ENCODE measurements around the gene RPL29. TPM values are rescaled to one million over a fixed set of nuclear protein-coding genes. Genes with fewer than 3 reads are reported as not detected.

RPL29 gene
- total and polyA plus RNA-seq, 2 of the 8 experiments (the other 6 are each of a cell fraction or from before 2014, with no cell fraction given): 1,467 to 2,660 TPM

DNA sequence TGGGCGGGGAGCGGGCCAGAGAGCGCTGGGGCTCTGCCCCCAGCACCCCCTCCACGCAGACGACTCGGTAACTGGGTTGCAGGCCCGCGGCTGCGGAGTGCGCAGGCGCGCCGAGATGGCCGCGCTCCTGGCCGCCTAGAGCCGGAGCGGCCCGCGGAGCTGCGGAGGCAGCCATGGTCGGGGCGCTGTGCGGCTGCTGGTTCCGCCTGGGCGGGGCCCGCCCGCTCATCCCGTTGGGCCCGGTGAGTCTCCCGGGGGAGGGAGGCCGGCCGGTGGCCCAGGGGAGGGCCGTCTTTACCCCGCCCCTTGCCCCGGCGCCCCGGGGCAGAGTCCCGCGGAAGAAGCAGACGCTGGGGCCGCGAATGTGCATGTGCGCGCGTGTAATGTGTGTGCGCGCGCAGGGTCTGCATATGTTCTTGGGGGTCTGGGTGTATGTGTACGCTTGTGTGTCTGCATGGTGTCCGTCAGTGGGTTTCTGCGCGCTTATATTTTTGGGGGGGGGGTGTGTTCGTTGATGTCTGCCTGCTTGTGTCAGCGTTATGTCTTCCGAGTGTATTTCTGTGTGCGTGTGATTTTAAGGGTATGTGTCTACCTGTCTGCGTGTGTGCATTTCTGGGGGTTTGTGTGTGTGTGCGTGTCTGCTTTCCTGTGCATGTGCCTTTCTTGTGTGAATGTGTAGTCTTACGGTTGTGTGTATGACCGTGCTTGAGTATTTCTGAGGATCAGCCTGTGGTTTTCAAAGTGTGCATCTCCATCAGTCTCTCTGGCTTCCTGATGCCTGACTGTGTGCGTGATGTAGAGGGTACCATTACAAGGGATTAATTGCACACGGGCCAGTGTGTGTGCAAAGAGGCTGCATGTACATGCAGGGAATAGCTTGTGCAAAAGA is 20.5 kb downstream of the RPL29 start, which contains the start of gene ABHD14A (continued):
- TF ChIP-seq, protein P1, sequence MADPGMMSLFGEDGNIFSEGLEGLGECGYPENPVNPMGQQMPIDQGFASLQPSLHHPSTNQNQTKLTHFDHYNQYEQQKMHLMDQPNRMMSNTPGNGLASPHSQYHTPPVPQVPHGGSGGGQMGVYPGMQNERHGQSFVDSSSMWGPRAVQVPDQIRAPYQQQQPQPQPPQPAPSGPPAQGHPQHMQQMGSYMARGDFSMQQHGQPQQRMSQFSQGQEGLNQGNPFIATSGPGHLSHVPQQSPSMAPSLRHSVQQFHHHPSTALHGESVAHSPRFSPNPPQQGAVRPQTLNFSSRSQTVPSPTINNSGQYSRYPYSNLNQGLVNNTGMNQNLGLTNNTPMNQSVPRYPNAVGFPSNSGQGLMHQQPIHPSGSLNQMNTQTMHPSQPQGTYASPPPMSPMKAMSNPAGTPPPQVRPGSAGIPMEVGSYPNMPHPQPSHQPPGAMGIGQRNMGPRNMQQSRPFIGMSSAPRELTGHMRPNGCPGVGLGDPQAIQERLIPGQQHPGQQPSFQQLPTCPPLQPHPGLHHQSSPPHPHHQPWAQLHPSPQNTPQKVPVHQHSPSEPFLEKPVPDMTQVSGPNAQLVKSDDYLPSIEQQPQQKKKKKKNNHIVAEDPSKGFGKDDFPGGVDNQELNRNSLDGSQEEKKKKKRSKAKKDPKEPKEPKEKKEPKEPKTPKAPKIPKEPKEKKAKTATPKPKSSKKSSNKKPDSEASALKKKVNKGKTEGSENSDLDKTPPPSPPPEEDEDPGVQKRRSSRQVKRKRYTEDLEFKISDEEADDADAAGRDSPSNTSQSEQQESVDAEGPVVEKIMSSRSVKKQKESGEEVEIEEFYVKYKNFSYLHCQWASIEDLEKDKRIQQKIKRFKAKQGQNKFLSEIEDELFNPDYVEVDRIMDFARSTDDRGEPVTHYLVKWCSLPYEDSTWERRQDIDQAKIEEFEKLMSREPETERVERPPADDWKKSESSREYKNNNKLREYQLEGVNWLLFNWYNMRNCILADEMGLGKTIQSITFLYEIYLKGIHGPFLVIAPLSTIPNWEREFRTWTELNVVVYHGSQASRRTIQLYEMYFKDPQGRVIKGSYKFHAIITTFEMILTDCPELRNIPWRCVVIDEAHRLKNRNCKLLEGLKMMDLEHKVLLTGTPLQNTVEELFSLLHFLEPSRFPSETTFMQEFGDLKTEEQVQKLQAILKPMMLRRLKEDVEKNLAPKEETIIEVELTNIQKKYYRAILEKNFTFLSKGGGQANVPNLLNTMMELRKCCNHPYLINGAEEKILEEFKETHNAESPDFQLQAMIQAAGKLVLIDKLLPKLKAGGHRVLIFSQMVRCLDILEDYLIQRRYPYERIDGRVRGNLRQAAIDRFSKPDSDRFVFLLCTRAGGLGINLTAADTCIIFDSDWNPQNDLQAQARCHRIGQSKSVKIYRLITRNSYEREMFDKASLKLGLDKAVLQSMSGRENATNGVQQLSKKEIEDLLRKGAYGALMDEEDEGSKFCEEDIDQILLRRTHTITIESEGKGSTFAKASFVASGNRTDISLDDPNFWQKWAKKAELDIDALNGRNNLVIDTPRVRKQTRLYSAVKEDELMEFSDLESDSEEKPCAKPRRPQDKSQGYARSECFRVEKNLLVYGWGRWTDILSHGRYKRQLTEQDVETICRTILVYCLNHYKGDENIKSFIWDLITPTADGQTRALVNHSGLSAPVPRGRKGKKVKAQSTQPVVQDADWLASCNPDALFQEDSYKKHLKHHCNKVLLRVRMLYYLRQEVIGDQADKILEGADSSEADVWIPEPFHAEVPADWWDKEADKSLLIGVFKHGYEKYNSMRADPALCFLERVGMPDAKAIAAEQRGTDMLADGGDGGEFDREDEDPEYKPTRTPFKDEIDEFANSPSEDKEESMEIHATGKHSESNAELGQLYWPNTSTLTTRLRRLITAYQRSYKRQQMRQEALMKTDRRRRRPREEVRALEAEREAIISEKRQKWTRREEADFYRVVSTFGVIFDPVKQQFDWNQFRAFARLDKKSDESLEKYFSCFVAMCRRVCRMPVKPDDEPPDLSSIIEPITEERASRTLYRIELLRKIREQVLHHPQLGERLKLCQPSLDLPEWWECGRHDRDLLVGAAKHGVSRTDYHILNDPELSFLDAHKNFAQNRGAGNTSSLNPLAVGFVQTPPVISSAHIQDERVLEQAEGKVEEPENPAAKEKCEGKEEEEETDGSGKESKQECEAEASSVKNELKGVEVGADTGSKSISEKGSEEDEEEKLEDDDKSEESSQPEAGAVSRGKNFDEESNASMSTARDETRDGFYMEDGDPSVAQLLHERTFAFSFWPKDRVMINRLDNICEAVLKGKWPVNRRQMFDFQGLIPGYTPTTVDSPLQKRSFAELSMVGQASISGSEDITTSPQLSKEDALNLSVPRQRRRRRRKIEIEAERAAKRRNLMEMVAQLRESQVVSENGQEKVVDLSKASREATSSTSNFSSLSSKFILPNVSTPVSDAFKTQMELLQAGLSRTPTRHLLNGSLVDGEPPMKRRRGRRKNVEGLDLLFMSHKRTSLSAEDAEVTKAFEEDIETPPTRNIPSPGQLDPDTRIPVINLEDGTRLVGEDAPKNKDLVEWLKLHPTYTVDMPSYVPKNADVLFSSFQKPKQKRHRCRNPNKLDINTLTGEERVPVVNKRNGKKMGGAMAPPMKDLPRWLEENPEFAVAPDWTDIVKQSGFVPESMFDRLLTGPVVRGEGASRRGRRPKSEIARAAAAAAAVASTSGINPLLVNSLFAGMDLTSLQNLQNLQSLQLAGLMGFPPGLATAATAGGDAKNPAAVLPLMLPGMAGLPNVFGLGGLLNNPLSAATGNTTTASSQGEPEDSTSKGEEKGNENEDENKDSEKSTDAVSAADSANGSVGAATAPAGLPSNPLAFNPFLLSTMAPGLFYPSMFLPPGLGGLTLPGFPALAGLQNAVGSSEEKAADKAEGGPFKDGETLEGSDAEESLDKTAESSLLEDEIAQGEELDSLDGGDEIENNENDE (IDR thresholded peaks at IDR 0.05; ENCODE audit: insufficient replicate concordance, low read length): no peak
- TF ChIP-seq SRF (IDR thresholded peaks at IDR 0.05; ENCODE audit: low read depth, low read length) (no peak), JUN (IDR thresholded peaks at IDR 0.05; ENCODE audit: low read depth, low read length) (no peak), CTBP2 (IDR thresholded peaks at IDR 0.05; ENCODE audit: borderline replicate concordance, insufficient read depth, insufficient read length, low read length) (no peak), BCL11A (IDR thresholded peaks at IDR 0.05; ENCODE audit: low read depth in 2 of 2, low read length in 2 of 2) (no peak), FOSL1 (IDR thresholded peaks at IDR 0.05; ENCODE audit: insufficient read depth, low read depth, low read length) (no peak), SIRT6 (IDR thresholded peaks at IDR 0.05; ENCODE audit: low read length) (no peak), TAF7 (optimal IDR thresholded peaks at IDR 0.05; ENCODE audit: borderline replicate concordance, low read depth, low read length) (no peak), TEAD4 (IDR thresholded peaks at IDR 0.05; ENCODE audit: low read depth, low read length) (no peak), SP4 (IDR thresholded peaks at IDR 0.05; ENCODE audit: low read length) (no peak)
